G401 (cell line): ENCODE results near the gene RHOT2. TPM values are rescaled to one million over a fixed set of nuclear protein-coding genes. Genes with fewer than 3 reads are reported as not detected.

Source experiments
- DNase-seq: peaks from one replicate; pipeline ENCODE4 v3.0.0-alpha.2; 2015; ENCODE audit warnings: low spot score
- in situ Hi-C: cut with HindIII; loops from 2 replicates; pipeline ENCODE4 v1.10.0; 2016; ENCODE audit warnings: low sequenced_read_pairs, mixed read lengths
- total RNA-seq: library from RNA; depleted of rRNA; stranded (reverse); fragments of >200 nt; shearing (Covaris generic); gene quantifications from 2 replicates; pipeline ENCODE4 v1.2.3, GENCODE V29; 2014; rRNA removed

The RHOT2 gene
- 83.4 and 104 TPM in 2 replicates for total RNA-seq

DNA sequence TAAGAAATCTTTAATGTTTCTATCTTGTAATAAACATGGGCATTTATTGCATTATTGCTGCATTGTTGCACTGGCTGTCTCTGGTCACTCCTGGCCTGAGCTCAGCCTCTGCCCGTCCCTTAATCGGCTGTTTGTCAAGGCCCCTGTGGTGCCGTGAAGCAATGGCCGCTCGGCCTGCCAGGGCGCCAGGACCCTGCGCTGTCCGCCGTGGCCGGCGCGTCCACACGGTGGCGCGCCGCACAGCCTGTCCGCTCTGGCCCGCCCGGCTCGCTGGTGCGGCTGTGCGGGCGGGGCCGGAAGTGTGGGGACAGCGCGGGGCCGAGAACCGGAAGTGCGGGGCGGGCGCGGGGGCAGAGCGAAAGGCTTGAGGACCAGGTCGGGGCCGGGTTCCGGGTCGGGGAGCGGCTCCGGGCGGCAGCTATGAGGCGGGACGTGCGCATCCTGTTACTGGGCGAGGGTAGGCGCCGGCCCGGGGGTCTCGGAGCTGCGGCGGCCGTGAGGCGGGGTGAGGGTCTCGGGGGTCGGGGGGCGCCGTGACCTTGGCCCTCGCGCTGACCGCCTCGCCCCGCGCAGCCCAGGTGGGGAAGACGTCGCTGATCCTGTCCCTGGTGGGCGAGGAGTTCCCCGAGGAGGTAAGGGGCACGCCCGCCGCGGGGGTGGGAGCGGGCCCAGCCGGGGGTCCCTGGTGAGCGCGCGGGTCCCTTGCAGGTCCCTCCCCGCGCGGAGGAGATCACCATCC is at the start of gene RHOT2:
Gene RHOT2 (plus strand): TSS at position 353 of the 739 bp plus-strand sequence. CDS start 68 bp downstream, at position 421.
- DNase-seq: peak; percentile 92
- in situ Hi-C loops: no loop called here

DNA sequence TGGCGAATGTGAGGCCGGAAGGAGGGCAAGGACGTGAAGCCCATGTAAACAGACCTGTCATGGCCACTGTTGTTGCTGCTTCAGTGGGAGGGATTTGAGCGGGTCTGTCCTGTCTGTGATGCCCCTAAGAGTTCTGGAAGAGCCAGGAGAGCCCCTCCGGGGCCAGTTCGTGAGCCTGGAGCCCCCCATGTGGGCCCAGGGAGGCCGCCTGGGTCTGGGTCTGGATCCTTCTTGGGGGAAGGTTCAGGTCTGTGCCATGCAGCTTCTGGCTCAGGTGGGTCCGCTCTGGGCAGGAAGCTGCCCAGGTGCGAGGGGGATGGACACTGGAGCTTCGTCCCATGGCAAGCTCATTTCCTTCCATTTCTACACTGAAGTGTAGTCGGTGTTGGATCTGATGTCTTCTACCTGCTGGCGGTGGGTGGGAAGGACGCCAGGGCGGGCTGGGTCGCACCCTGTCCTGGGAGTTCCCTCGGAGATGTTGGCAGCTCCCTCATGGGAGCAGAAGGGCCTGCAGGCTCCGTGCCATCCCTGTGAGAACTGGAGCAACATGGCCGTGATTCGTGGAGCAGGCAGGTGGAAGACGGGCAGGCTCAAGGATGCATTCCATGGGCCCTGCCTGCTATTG is 48.3 kb upstream of the RHOT2 start:
- in situ Hi-C loops: no loop called here
- DNase-seq: peak; percentile 92

DNA sequence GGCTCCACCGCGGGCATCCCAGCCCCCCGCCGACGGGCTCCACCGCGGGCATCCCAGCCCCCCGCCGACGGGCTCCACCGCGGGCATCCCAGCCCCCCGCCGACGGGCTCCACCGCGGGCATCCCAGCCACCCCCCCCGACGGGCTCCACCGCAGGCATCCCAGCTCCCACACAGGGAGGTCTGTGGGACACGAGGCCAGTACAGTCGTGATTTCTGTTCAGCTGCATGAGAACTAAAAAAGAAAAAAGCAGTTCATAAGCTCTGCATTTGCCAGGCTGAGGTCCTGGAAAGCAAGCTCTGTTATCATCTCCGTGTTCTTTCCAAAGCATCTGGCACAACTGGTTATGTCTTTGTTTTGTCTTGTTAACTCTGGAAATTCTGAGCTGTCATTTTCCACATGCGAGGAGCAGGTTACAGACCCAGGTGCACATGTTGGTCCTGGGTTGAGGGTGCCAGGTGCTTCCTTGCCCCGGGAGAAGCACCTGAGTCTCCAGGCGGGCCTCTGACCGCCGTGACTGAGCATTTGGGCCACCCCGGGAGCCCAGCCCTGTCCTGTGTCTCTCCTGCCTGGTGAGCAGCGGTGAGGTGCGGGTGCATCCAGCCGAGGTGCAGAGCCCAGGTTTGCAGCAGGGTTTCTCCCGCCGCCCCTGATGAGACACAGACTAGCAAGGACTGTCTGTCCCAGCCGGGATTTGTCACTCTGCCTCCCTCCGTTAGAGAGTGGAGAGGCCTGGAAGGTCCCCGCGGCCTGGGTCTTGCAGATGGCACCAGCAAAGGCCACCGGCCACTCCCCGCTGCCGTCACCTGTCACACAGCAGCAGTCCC is 47.0 kb upstream of the RHOT2 start:
- peak; percentile 48 for DNase-seq
- in situ Hi-C loops: no loop called here

DNA sequence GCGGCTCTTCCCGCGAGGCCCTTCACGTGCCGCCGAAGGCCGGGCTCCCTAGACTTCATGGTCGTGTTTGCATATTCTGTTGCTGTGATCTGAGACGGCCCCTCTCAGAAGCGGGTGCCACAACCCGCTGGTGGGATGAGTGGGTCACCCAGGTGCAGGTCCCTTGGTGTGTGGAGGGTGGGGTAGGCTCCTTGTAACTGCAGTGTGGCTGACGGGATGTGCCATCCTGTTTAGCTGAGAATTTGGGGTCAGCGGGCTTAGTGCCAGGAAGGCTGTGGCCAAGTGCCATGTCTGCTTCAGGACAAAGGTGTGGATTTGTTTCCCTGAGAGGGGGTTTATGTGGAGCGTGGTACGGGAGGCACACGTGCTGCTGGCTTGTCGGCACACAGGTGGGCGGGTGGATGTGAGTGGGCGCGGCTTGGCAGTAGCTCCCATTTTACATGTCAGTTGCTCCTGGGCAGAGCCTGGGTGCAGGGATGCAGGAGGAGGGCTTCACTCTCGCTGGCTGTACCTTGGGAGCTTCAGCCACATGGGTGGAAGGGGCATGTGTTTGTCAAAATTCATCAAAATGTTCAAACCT is 46.3 kb upstream of the RHOT2 start:
- DNase-seq: peak; percentile 86
- in situ Hi-C loops: no loop called here

DNA sequence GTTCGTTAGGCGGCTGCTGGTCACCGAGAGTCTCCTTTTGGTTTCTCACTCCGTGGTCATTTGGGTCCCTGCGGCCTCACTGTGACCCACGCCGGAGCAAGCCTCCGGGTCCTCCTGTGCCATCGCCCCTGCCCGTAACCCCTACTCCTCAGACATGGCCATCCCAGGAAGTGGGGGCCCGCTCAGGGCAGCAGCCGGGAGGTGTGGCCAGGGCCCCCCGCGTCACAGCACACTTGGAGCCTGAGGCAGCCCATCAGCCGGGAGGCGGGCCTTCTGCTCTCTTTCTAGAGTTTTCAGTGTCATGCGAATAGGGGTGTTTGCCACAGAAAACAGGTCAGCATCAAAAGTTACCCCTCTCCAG is 45.0 kb upstream of the RHOT2 start:
- no peak for DNase-seq

DNA sequence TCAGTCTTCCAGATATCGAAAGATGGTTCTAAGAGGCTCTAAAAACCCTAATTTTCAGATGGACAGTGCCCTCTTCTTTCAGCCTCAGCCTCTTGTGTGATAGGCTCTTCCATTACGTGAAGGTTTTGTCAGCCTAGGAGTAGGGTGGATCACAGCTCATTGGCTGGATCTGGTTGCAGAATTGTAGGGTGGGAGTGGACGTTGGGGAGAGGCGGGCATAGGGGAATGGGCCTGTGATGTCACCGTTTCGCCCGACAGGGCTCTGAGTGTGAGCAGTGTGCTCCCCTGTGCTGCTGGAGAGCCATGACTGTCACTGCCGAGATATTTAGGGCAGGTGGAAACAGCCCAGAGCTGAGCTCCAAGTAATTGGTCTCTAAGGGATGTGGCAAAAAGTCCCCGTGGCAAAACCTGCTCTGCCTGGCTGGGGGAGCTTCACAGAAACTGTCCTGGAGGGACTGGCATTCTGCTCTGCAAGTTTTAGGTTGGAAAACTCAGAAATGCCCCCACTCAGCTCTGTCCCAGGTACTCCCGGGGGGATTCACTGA is 43.3 kb upstream of the RHOT2 start:
- DNase-seq: peak; percentile 36
- in situ Hi-C loops: no loop called here

More for the DNA sequence above, 45.0 kb upstream of the RHOT2 start:
- in situ Hi-C loops: no loop called here

DNA sequence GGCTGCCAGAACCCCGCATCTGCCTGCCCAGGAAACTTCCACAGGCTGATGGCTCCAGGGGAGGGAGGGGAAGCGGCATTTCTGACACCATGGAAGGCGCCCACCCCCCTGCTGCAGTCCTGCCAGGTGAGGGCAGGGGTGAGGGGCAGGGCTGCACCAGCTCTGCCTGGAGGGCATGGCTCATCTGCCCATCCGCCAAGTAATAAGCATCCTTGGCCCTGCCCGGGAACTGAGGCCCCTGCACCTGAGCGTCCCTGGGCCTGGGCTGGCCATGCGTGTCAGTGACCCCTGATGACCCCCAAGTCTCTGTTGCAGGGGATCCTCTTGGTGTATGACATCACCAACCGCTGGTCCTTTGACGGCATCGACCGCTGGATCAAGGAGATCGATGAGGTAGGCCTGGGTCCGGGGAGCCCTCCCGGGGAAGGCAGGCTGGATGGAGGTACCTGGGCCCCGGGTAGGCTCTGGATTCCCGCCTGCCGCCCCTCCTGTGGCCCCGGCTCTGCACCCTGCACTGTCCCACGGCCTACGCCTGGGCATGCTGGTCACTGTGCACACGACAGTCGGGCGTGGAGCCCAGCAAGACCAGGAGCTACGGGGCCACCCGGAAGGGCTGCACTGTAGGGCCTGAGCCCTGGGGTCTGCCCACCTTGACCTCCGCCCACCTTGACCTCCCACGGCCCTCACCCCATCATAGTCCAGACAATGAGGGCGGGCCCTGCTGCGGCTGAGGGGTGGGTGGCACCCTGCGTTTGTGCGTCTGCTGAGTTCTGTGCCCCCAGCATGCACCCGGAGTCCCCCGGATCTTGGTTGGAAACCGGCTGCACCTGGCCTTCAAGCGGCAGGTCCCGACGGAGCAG is 42.6 kb upstream of the RHOT2 start:
- no peak for DNase-seq
- in situ Hi-C loops: no loop called here

DNA sequence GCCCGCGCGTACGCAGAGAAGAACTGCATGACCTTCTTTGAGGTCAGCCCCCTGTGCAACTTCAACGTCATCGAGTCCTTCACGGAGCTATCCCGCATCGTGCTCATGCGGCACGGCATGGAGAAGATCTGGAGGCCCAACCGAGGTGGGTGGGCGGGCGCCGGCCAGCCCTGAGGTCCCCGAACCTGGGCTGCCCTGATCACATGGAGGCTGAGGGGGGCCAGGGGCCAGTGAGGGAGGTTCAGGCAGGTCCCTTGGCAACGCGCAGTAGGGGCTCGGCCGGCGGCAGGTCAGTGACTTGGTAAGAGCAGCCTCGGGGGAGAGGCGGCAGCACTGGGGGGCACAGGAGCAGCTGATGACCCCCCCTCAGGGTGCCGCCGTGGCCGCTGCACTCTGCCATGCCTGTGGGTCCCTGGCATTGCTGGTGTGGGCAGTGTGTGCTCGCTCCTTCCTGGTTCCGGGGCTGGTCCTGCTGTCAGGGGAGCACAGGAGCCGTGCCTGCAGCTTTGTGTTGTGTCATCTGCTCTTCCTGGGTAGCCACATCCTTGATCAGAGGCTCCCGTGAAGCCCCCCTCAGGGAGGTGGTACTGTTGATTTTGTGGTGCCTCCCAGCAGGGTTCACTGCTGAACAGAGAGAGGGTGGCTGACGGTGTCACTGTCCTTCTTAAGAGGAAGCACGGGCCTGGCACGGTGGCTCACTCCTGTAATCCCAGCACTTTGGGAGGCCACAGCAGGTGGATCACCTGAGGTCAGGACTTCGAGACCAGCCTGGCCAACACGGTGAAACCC is 41.8 kb upstream of the RHOT2 start:
- DNase-seq: no peak
- in situ Hi-C loops: no loop called here

DNA sequence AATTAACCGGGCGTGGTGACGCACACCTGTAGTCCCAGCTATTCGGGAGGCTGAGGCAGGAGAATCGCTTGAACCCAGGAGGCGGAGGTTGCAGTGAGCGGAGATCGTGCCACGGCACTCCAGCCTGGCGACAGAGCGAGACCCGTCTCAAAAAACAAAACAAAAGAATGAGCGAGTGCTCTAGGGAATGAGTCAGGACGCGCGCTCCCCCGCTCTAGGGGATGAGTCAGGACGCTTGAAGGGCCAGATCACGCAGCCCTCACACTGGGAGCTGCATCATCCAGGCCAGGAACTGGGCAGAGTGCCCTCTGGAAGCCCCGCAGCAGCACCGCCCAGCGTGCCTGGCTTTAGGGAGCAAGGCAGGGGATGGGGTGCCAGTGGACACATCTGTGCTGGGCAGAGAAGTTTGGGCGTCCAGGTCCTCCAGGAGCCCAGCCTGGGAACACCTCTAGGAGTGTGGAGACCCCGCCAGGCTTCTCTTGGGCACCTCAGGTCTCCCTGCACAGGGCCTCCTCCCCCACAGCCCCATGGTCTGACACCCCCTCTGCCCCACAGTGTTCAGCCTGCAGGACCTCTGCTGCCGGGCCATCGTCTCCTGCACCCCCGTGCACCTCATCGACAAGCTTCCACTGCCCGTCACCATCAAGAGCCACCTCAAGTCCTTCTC is 41.0 kb upstream of the RHOT2 start:
- in situ Hi-C loops: no loop called here
- no peak for DNase-seq

DNA sequence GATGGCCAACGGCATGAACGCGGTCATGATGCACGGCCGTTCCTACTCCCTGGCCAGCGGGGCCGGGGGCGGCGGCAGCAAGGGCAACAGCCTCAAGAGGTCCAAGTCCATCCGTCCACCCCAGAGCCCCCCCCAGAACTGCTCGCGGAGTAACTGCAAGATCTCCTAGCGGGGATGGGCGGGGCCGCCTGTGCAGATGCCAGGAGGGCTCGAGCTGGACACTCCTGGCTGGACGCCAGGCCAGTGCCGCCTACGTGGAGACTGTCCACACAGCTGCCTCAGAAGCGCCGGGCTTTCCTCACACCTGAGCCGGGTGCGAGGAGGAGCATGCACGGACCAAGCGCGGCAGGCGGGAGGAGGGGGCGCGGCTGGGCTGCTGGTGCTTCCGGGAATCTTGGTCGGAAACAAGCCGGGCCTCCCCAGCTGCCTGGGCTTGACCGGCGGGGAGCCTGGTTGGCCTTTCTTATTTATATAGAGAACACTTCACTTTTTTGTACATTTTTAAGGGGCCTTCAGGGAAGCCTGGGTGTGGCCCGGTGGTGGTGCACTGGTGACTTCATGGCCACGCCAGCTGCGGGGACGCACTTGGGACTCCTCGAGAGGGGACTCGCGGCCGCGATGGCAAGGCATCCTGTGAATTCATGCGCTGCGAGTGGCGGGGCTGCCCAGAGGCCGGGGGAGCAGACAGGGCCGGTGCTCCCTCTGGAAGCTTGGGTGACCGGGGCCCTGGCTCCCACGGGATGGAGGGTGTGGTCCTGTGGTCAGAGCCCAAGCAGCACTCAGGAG is 40.3 kb upstream of the RHOT2 start:
- DNase-seq: no peak
- in situ Hi-C loops: no loop called here

DNA sequence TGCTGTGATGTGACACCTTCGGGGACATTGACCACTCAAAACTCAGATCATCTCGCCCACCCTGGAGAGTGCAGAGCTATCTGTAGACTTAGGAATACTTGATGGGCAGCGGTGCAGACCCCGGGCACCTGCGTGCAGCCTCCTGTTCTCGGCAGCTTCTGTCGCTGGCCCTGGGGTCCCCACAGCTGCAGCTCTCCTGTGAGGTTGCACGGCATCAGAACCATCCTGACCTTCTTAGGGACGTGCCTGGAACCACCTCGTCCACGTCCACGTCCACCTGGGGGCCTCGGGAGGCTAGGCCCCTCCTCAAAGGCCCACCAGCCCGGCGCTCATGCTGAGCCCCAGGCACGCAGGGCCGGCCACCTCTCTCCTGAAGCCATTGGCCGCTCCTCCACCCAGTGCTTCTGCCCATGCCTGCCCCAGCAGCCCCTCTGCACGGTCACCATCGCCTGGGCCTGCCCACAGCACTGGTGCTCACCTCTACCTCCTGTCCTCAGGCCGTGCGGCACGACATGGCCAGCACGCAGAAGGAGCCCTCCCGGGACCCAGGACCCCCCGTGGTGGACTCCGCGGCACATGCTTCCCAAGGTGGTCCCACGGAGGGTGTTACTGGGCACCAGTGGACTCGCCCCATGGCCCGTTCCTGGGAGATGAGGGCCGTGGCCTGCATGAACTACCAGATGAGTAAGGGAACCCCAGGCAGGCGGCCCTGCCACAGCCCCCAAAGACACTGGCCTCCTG is 39.4 kb upstream of the RHOT2 start:
- in situ Hi-C loops: no loop called here
- DNase-seq: no peak

DNA sequence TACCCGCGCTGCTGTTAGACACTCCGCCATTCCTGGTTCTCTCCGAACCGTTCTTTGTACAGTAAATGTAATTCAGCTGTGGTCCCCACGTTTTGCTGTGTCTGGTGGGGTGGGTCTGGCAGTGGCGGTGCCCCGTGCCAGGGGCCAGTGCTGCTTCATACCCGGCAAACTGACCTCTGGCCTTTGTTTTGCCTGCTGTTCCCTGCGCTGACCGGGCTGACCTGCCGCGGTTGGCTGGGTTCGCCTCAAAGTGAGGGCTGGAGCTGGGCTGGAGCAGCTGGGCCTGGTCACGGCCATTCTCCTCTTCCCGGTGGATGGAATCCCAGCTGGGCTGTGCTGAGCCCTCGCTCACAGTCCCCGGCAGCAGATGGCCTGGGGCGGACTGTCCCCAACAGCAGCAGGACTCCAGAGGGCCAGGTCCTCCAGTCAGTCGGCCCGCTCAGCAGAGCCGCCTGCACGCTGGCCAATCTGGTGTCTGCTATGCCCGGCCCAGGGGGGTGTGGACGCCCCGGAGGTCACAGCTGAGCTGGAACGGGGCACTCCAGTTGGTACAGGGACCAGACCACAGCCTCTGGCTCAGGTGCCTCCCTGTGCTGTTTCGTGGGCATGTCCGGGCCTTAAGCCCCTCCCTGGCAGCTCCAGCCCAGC is 38.6 kb upstream of the RHOT2 start:
- in situ Hi-C loops: no loop called here
- peak; percentile 79 for DNase-seq

DNA sequence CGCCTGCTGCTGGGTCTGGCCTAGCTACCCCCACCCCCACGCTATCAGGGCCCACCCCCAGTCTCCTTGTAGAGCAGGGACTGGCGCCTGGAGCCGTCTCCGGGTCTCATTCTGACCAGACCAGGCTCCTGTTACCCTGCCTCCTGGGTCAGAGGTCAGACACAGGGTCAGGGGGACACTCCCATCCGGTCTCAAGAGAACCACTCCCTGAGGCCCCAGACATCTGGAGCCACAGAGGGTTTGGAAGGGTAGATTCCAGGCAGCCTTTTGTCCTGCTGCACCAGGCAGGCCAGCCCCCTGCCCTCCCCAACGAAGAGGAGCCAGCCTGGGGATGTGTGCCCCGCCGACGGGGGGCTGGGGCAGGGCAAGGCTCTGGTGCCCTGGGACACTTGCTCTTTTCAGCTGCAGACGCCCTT is 38.1 kb upstream of the RHOT2 start:
- DNase-seq: peak; percentile 55
- in situ Hi-C loops: no loop called here

DNA sequence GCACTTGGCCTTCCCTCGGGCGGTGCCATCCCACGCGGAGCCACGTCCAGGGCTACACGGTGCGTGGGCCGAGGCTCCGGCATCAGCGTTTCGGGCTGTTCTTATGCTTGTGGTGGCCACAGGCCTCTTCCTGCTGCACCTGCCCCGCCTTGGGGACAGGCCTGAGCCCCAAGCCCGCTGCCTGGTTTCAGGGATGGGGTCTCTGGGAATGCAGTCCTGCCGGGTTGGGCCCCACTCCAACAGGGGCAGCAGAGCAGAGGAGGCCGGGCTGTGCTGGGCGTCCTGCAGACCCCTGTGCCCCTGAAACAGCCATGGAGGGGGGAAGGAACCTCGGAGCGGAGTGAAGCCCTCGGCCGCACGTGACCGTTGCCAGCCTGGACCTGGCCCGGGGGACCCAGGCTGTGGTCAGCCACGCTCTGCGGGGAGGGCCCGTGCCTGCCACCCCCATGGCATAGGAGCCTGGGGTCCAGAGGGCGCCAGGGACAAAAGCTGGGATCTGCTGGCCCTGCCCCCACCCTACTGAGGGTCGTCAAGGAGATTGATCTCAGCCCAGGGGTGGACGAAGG is 37.6 kb upstream of the RHOT2 start:
- in situ Hi-C loops: no loop called here
- DNase-seq: no peak

DNA sequence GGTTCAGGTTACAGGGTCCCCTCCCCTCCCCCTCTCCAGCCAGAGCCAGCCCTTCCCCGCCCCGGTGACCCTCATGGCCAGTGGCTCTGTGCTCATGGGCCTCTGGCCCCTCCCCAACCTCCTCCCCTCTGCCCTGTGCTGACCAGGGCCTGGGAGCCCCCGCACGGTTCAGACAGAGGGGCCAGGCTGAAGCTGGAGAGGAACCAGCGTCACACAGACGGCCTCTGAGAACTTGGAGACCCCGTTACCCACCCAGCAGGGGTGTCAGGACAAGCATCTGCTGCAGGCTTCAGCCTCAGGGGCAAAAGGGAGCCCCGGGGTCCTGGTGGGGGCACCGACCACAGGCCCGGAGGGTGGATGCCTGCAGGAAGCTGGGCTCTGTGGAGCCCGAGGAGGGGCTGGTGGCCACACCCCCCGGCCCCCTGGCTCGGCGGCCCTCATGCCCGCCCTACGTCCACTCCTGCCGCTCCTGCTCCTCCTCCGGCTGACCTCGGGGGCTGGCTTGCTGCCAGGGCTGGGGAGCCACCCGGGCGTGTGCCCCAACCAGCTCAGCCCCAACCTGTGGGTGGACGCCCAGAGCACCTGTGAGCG is 37.0 kb upstream of the RHOT2 start, which contains the start of gene WFIKKN1:
Gene WFIKKN1 (plus strand): TSS at position 171 of the 591 bp plus-strand sequence. CDS start 269 bp downstream, at position 440.
- no peak for DNase-seq

More for the DNA sequence above, 37.0 kb upstream of the RHOT2 start, which contains the start of gene WFIKKN1:
- in situ Hi-C loops: no loop called here
